Measurements from ENCODE around the gene RAB6B. TPM values are rescaled to one million over a fixed set of nuclear protein-coding genes. Genes with fewer than 3 reads are reported as not detected.

RAB6B gene
- total RNA-seq, 1 donor: 0.72 TPM

DNA sequence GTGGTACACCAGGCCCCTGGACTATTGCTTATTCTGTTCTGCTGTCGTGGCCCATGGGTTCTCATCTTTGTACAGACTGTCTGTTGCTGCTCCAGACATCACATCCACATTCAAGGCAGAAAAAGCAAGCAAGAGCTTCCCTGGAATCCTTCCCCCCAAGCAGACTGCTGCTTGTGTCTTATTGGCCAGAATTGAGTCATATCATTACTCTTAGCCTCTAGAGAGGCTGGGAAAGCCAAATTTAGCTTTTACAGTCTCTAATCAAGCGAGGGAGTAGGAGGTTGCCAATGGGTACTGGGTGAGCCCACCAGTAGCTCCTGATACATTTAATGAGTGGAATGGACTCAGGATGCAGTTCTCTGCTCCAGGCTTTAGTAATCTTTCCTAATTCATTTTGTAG is 39.4 kb downstream of the RAB6B start:
- H4K20me1 ChIP-seq (ENCODE audit: insufficient read depth, low read length): no peaks in the 10 kb centered on the region
- no peaks in the 10 kb centered on the region for H3K79me2 ChIP-seq (ENCODE audit: insufficient read depth, low read length)
- H3K4me1 ChIP-seq (ENCODE audit: insufficient read depth, low read length): peaks cover 11% of the 10 kb centered on the region
- H3K4me2 ChIP-seq (ENCODE audit: insufficient read depth, low read length): peak overlapping the region; percentile 26
- TF ChIP-seq CTCF (IDR thresholded peaks at IDR 0.05; ENCODE audit: extremely low read depth, low read depth, low read length): no peak
- no peaks in the 10 kb centered on the region for H3K36me3 ChIP-seq (ENCODE audit: insufficient read depth, low read length)
- H3K27me3 ChIP-seq (ENCODE audit: insufficient read depth, low read length): no peaks in the 10 kb centered on the region
- peak; percentile 79 for DNase-seq (ENCODE audit: insufficient read length, low spot score, missing footprints)
- H3K27ac ChIP-seq (ENCODE audit: low read depth, low read length): no peak overlapping the region
- no peak overlapping the region for H3K4me3 ChIP-seq (ENCODE audit: insufficient read depth, low read length)
- no peaks in the 10 kb centered on the region for H3K9me3 ChIP-seq (ENCODE audit: low read depth, low read length)
- H2AFZ ChIP-seq (ENCODE audit: low read length): peak overlapping the region; percentile 52

DNA sequence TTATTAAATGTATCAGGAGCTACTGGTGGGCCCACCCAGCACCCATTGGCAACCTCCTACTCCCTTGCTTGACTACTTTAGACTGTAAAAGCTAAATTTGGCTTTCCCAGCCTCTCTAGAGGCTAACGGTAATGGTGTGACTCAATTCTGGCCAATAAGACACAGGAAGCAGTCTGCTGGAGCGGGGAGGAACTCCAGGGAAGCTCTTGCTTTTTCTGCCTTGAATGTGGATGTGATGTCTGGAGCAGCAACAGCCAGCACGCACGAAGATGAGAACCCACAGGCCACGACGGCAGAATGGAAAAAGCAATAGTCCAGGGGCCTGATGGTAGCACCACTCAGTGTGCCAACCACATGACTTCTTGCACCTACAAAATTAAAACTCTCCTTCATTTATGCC is 39.9 kb downstream of the RAB6B start:
- H3K36me3 ChIP-seq (ENCODE audit: insufficient read depth, low read length): no peaks in the 10 kb centered on the region
- TF ChIP-seq CTCF (IDR thresholded peaks at IDR 0.05; ENCODE audit: extremely low read depth, low read depth, low read length): no peak
- H4K20me1 ChIP-seq (ENCODE audit: insufficient read depth, low read length): no peaks in the 10 kb centered on the region
- H3K79me2 ChIP-seq (ENCODE audit: insufficient read depth, low read length): no peaks in the 10 kb centered on the region
- no peak overlapping the region for H3K27ac ChIP-seq (ENCODE audit: low read depth, low read length)
- H3K4me3 ChIP-seq (ENCODE audit: insufficient read depth, low read length): no peak overlapping the region
- H3K4me1 ChIP-seq (ENCODE audit: insufficient read depth, low read length): peaks cover 11% of the 10 kb centered on the region
- no peaks in the 10 kb centered on the region for H3K9me3 ChIP-seq (ENCODE audit: low read depth, low read length)
- no peaks in the 10 kb centered on the region for H3K27me3 ChIP-seq (ENCODE audit: insufficient read depth, low read length)
- DNase-seq (ENCODE audit: insufficient read length, low spot score, missing footprints): peak; percentile 82
- peak overlapping the region; percentile 26 for H3K4me2 ChIP-seq (ENCODE audit: insufficient read depth, low read length)
- H2AFZ ChIP-seq (ENCODE audit: low read length): peak overlapping the region; percentile 52

GRCh38 chr3:133855002-133855370 is 40.7 kb downstream of the RAB6B start:
- Histone ChIP-seq H3K4me3 (ENCODE audit: insufficient read depth, low read length) (no peak overlapping the region), H3K9me3 (ENCODE audit: low read depth, low read length) (no peaks in the 10 kb centered on the region), H3K36me3 (ENCODE audit: insufficient read depth, low read length) (no peaks in the 10 kb centered on the region), H3K27ac (ENCODE audit: low read depth, low read length) (no peak overlapping the region), H3K4me2 (ENCODE audit: insufficient read depth, low read length) (no peak overlapping the region), H3K27me3 (ENCODE audit: insufficient read depth, low read length) (no peaks in the 10 kb centered on the region), H3K79me2 (ENCODE audit: insufficient read depth, low read length) (no peaks in the 10 kb centered on the region), H3K4me1 (ENCODE audit: insufficient read depth, low read length) (peaks cover 11% of the 10 kb centered on the region), H2AFZ (ENCODE audit: low read length) (no peak overlapping the region), H4K20me1 (ENCODE audit: insufficient read depth, low read length) (no peaks in the 10 kb centered on the region)
- TF ChIP-seq CTCF (IDR thresholded peaks at IDR 0.05; ENCODE audit: extremely low read depth, low read depth, low read length): no peak
- no peak for DNase-seq (ENCODE audit: insufficient read length, low spot score, missing footprints)

GRCh38 chr3:133854264-133855001 is 41.2 kb downstream of the RAB6B start:
- no peak overlapping the region for H3K4me3 ChIP-seq (ENCODE audit: insufficient read depth, low read length)
- no peak for TF ChIP-seq CTCF (IDR thresholded peaks at IDR 0.05; ENCODE audit: extremely low read depth, low read depth, low read length)
- no peak overlapping the region for H3K4me2 ChIP-seq (ENCODE audit: insufficient read depth, low read length)
- no peaks in the 10 kb centered on the region for H3K27me3 ChIP-seq (ENCODE audit: insufficient read depth, low read length)
- no peaks in the 10 kb centered on the region for H3K36me3 ChIP-seq (ENCODE audit: insufficient read depth, low read length)
- H2AFZ ChIP-seq (ENCODE audit: low read length): no peak overlapping the region
- H3K79me2 ChIP-seq (ENCODE audit: insufficient read depth, low read length): no peaks in the 10 kb centered on the region
- no peaks in the 10 kb centered on the region for H4K20me1 ChIP-seq (ENCODE audit: insufficient read depth, low read length)
- DNase-seq (ENCODE audit: insufficient read length, low spot score, missing footprints): no peak
- peaks cover 11% of the 10 kb centered on the region for H3K4me1 ChIP-seq (ENCODE audit: insufficient read depth, low read length)
- no peaks in the 10 kb centered on the region for H3K9me3 ChIP-seq (ENCODE audit: low read depth, low read length)
- H3K27ac ChIP-seq (ENCODE audit: low read depth, low read length): no peak overlapping the region

Data from osteoblast (primary cell).